GM18873 (cell line): Measurements from ENCODE around the gene MYBPC3.
A peak's percentile ranks its signal among the peaks of the same experiment; 100 is the strongest.

Experiments used
- ATAC-seq: cut with Tn5 transposase; IDR thresholded peaks from one replicate; pipeline ENCODE4 v1.9.1; 2021; ENCODE audit warnings: mild to moderate bottlenecking, moderate library complexity, moderate number of reproducible peaks; ENCODE audit not compliant: unreplicated experiment, low FRiP score

Gene MYBPC3

GRCh38 chr11:47387944-47388696, 35.6 kb upstream of the MYBPC3 start:
- ATAC-seq = no peak

GRCh38 chr11:47384498-47384897, 32.0 kb upstream of the MYBPC3 start:
- ATAC-seq = no peak

- no peak for ATAC-seq
These were observed 30.6 kb upstream of the MYBPC3 start for GRCh38 chr11:47383071-47383470.

GRCh38 chr11:47380078-47380477, 27.6 kb upstream of the MYBPC3 start:
- no peak for ATAC-seq

GRCh38 chr11:47379317-47379716, 26.8 kb upstream of the MYBPC3 start:
- no peak for ATAC-seq

GRCh38 chr11:47378836-47379170, 26.3 kb upstream of the MYBPC3 start:
- peak; percentile 2 for ATAC-seq

GRCh38 chr11:47378010-47378835, 25.7 kb upstream of the MYBPC3 start, which contains the start of gene SPI1:
Gene SPI1, minus strand, starts transcription at chr11:47378547. Its CDS starts 194 bp downstream, at chr11:47378353.
- peak; percentile 81 for ATAC-seq

GRCh38 chr11:47377571-47378009, 25.1 kb upstream of the MYBPC3 start:
- ATAC-seq = no peak

GRCh38 chr11:47376525-47377371, 24.2 kb upstream of the MYBPC3 start:
- ATAC-seq = no peak

- no peak for ATAC-seq
These were observed 23.6 kb upstream of the MYBPC3 start for GRCh38 chr11:47376107-47376524.

- ATAC-seq = no peak
These were observed 23.1 kb upstream of the MYBPC3 start for GRCh38 chr11:47375546-47376085.

GRCh38 chr11:47375020-47375419, 22.5 kb upstream of the MYBPC3 start:
- no peak for ATAC-seq

GRCh38 chr11:47374720-47375019, 22.2 kb upstream of the MYBPC3 start:
- ATAC-seq = no peak

- ATAC-seq = no peak
These were observed 21.6 kb upstream of the MYBPC3 start for GRCh38 chr11:47373876-47374719.

- ATAC-seq = no peak
These were observed 19.9 kb upstream of the MYBPC3 start for GRCh38 chr11:47372422-47372821.

GRCh38 chr11:47369676-47370075, 17.2 kb upstream of the MYBPC3 start:
- ATAC-seq = no peak

- no peak for ATAC-seq
These were observed 13.6 kb upstream of the MYBPC3 start for GRCh38 chr11:47366020-47366490.

GRCh38 chr11:47361419-47361818, 8.9 kb upstream of the MYBPC3 start:
- no peak for ATAC-seq

GRCh38 chr11:47360341-47360740, 7.8 kb upstream of the MYBPC3 start:
- ATAC-seq = no peak

- no peak for ATAC-seq
These were observed 7.1 kb upstream of the MYBPC3 start for GRCh38 chr11:47359586-47359985.
